RKO (cell line): Measurements from ENCODE around the gene PLXNA4.

Experiments used
- DNase-seq: peaks from one replicate; pipeline ENCODE4 v3.0.0-alpha.2; 2016; ENCODE audit warnings: low spot score

Gene PLXNA4

DNA sequence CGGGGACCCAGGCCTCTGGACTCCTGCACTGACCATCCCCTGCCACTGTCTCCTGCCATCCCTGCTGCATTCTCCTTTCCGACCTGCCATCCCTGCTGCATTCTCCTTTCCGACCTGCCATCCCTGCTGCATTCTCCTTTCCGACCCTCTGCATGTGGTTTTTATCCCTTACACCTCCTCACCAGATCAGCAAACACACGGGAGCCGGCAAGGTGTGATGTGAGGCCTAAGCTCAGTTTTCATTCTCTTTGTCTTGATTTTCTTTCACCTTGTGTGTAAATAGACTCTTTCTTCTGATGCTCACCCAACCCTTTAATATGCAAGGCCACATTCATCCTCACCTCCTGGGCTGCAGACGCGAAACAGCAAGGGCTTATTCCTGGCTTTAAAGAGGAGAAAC, 11.4 kb downstream of the PLXNA4 start:
- no peak for DNase-seq

DNA sequence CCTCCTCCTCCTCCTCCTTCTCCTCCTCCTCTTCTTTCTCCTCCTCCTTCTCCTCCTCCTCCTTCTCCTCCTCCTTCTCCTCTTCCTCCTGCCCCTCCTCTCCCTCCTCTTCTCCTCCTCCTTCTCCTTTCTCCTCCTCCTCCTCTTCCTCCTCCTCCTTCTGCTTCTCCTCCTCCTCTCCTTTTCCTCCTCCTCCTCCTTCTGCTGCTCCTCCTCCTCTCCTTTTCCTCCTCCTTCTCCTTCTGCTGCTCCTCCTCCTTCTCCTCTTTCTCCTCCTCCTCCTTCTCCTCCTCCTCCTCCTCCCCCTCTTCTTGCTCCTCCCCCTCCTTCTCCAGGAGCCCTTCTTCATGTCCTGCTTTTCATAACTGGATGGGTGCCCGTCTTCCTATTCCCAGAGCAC, 12.2 kb downstream of the PLXNA4 start:
- DNase-seq: no peak

DNA sequence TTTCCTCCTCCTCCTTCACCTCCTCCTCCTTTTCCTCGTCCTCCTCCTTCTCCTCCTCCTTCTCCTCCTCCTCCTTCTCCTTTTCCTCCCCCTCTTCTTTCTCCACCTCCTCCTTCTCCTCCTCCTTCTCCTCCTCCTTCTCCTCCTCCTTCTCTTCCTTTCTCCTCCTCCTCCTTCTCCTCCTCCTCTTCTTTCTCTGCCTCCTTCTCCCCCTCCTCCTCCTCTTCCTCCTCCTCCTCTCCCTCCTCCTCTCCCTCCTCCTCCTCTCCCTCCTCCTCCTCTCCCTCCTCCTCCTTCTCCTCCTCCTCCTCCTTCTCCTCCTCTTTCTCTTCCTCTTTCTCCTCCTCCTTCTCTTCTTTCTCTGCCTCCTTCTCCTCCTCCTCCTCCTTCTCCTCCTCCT, 13.6 kb downstream of the PLXNA4 start:
- DNase-seq: no peak

- DNase-seq: no peak
These were observed 14.5 kb downstream of the PLXNA4 start for GRCh38 chr7:132561763-132562162.

- peak; percentile 43 for DNase-seq
These were observed 15.3 kb downstream of the PLXNA4 start for GRCh38 chr7:132560825-132561529.

GRCh38 chr7:132560105-132560504, 16.2 kb downstream of the PLXNA4 start:
- DNase-seq: no peak

GRCh38 chr7:132558815-132559214, 17.5 kb downstream of the PLXNA4 start:
- no peak for DNase-seq

DNA sequence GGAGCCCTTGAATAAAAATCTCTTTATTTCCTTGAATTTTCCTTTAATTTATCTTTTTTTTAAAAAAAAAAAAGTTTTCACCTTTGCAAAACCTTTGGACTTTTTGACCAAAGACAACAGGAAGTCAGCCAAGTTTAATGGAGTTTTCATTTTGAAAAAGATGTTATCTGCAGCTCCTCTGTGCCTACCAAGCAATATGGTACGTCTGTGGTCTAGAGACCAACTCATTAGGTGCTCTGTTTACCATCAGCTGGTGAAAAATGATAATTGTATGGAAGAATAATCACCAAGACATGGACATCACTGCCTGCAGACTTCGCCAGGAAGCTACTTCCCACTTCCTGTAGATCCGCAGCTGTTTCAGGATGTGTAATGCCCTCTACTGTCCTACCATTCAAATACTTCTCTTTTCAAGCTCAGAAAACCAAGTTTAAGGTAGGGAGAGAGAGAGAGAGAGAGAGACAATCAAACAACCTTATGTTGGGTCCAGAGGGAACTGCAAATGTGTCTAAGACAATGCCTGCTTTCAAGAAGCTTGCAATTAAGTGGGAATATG, 18.7 kb downstream of the PLXNA4 start:
- DNase-seq: peak; percentile 66

- no peak for DNase-seq
These were observed 21.8 kb downstream of the PLXNA4 start for GRCh38 chr7:132554446-132554845.

DNA sequence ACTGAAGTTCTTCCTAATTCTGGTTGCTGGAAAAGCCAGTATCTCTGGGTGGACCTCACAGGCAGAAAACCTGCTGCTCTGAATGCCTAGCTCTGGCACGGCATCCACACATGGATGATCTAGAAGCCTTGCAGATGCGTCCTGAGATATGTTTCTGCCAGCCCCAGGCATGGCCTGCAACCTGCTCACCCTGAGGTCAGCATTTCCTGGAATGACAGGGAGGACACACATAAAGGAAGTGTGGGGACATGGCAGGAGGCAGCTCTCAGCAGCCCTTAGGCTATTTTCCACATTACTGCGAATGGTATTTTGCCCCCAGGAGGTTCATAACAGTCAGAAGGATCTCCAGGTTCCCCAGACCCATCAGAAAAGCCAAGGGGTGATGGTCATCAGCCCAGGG, 23.2 kb downstream of the PLXNA4 start:
- no peak for DNase-seq

DNA sequence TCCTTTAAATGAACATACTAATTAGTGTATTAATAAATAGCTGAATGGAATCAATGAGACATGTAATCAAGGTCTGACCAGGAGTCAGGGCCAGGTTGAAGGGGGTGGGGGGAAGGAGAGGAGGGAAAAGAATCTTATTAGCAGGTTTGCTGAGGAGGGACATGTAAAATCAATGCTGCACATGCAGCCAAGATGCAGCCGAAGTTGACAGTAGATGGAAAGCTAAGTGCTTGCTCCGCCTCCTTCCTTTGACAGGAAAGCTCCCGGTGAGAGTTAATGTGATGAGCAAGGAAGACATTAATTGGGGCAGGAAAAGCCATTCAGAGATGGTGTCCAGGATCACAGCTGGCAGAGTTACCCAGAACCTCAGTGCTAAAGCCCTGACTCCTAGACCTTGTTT, 24.4 kb downstream of the PLXNA4 start:
- DNase-seq: no peak

DNA sequence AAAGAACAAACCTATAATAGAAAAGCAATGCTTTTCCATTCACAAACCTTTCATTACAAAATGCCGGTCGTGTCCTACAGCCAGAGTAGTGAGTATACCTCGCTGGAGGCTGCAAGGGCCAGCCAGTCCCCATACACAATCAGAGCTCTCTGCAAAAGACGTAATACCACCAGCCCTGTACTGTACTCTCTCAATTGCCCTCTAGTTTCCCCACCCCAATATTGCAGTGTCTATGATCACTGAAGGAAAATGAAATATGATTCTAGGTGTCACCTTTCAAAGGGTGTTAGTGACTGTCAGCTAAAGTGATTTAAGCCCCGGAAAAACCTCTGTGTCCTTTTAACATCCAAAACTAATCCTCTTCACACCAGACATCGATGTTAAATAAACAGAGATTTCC, 24.8 kb downstream of the PLXNA4 start:
- no peak for DNase-seq

GRCh38 chr7:132548489-132549078, 27.7 kb downstream of the PLXNA4 start:
- DNase-seq: peak; percentile 64

GRCh38 chr7:132547821-132548220, 28.4 kb downstream of the PLXNA4 start:
- no peak for DNase-seq

- no peak for DNase-seq
These were observed 29.7 kb downstream of the PLXNA4 start for GRCh38 chr7:132546366-132547127.

GRCh38 chr7:132545756-132546155, 30.5 kb downstream of the PLXNA4 start:
- no peak for DNase-seq

DNA sequence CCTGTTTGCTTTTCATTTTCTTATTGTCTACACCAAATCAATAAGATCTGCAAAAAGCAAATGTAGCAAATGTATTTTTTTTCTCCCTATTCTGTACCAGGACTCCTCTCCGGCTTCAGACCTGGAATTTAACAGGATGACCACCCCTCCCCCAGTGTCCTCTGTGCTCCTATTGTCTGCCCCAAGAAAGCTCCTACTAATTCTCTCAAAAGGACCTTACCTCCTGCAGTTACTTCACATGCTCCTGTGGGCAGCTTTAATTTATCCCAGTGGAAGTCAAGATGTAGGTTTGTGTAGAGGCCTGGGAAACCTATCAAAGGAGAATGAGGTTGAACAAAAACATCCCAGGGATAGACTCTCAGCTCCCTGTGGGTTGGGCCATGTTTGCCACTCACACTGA, 31.3 kb downstream of the PLXNA4 start:
- no peak for DNase-seq

GRCh38 chr7:132544025-132544424, 32.2 kb downstream of the PLXNA4 start:
- no peak for DNase-seq

DNA sequence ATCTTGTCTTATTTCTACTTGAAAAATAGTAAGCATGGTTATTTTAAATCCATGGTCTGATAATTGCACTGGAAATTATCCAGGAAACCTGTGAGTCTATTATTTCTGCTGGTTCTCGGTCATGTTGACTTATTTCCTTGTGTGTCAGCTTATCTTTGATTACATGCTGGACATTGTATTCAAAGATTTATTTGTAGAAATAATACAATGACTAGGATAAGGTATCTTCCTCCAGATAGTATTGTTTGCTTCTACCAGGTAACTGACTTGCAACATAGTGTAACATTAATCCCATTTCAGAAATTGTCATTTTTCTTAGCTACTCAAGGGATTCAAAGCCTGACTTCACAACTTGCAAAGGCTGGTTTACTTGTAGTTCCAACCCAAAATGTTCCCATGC, 33.4 kb downstream of the PLXNA4 start:
- DNase-seq: no peak

- DNase-seq: no peak
These were observed 34.6 kb downstream of the PLXNA4 start for GRCh38 chr7:132541656-132542055.

- DNase-seq: no peak
These were observed 38.7 kb downstream of the PLXNA4 start for GRCh38 chr7:132537456-132538145.

DNA sequence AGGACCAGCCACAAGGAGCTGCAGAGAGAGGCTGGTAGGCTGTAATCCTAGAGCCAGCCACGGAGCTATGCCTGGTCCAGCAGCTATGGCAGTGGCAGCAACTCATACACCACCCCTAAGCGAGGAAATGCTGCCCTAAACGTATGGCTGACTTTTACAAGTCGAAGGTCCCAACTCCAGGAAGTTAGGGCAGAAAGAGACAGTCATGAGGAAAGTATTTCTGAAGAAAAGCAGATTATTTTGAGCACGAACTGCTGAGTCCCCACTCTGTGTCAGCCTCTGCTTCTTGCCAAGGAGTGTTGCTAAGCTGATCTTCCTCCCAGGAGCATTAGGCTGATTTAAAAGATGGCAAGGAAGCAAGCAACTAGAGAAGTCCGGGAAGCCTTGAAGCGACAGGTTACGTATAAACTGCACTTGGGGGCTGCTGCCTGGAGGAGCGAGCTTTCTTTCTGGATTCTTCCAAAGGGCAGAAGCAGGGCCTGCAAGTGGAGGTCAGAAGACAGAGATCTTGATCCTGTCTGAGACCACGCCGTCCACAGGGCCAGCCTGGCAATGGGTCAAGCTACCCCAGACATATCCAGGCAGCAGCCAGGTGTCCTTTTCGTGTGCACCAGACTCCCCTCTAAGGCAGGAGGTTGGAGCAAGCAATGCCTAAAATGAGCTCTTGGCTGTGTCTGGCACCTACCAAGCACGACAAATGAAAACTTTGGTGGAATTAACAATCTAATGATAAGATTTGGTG, 39.4 kb downstream of the PLXNA4 start:
- DNase-seq: no peak
